ENCODE measurements around the gene TMEM213. TPM values are rescaled to one million over a fixed set of nuclear protein-coding genes. Genes with fewer than 3 reads are reported as not detected.
A peak's percentile ranks its signal among the peaks of the same experiment; 100 is the strongest.

Gene TMEM213
- polyA plus RNA-seq, 4 donors = 0.60 to 45.7 (median 40.5) TPM

- DNase-seq (ENCODE audit: low read depth in 4 of 4, low spot score in 3 of 4) = no peak
These were observed 37.3 kb downstream of the TMEM213 start for GRCh38 chr7:138835087-138835486.

- DNase-seq (ENCODE audit: low read depth in 4 of 4, low spot score in 3 of 4) = peak in 3 of 4 donors; percentile 5 to 12 (median 5)
These were observed 39.8 kb downstream of the TMEM213 start for GRCh38 chr7:138837627-138838026.

- DNase-seq (ENCODE audit: low read depth in 4 of 4, low spot score in 3 of 4) = no peak
These were observed 40.4 kb downstream of the TMEM213 start for GRCh38 chr7:138838166-138838565.

GRCh38 chr7:138842111-138842510 is 44.3 kb downstream of the TMEM213 start:
- no peak for DNase-seq (ENCODE audit: low read depth in 4 of 4, low spot score in 3 of 4)

- no peak for DNase-seq (ENCODE audit: low read depth in 4 of 4, low spot score in 3 of 4)
These were observed 46.1 kb downstream of the TMEM213 start for GRCh38 chr7:138843632-138844580.

- DNase-seq (ENCODE audit: low read depth in 4 of 4, low spot score in 3 of 4) = no peak
These were observed 47.9 kb downstream of the TMEM213 start for GRCh38 chr7:138845711-138846110.

GRCh38 chr7:138848056-138848980 is 50.5 kb downstream of the TMEM213 start:
- DNase-seq (ENCODE audit: low read depth in 4 of 4, low spot score in 3 of 4) = no peak

GRCh38 chr7:138849701-138850100 is 51.9 kb downstream of the TMEM213 start:
- no peak for DNase-seq (ENCODE audit: low read depth in 4 of 4, low spot score in 3 of 4)

GRCh38 chr7:138852469-138852868 is 54.7 kb downstream of the TMEM213 start:
- no peak for DNase-seq (ENCODE audit: low read depth in 4 of 4, low spot score in 3 of 4)

GRCh38 chr7:138853448-138853847 is 55.7 kb downstream of the TMEM213 start:
- no peak for DNase-seq (ENCODE audit: low read depth in 4 of 4, low spot score in 3 of 4)

GRCh38 chr7:138854115-138854645 is 56.4 kb downstream of the TMEM213 start:
- no peak for DNase-seq (ENCODE audit: low read depth in 4 of 4, low spot score in 3 of 4)

GRCh38 chr7:138857728-138858127 is 59.9 kb downstream of the TMEM213 start:
- no peak for DNase-seq (ENCODE audit: low read depth in 4 of 4, low spot score in 3 of 4)

GRCh38 chr7:138861051-138861450 is 63.3 kb downstream of the TMEM213 start:
- DNase-seq (ENCODE audit: low read depth in 4 of 4, low spot score in 3 of 4) = no peak

GRCh38 chr7:138863931-138864330 is 66.1 kb downstream of the TMEM213 start:
- no peak for DNase-seq (ENCODE audit: low read depth in 4 of 4, low spot score in 3 of 4)

GRCh38 chr7:138864667-138865066 is 66.9 kb downstream of the TMEM213 start:
- no peak for DNase-seq (ENCODE audit: low read depth in 4 of 4, low spot score in 3 of 4)

GRCh38 chr7:138865843-138866242 is 68.0 kb downstream of the TMEM213 start:
- DNase-seq (ENCODE audit: low read depth in 4 of 4, low spot score in 3 of 4) = no peak

GRCh38 chr7:138866353-138866752 is 68.6 kb downstream of the TMEM213 start:
- no peak for DNase-seq (ENCODE audit: low read depth in 4 of 4, low spot score in 3 of 4)

GRCh38 chr7:138867744-138868143 is 70.0 kb downstream of the TMEM213 start:
- DNase-seq (ENCODE audit: low read depth in 4 of 4, low spot score in 3 of 4) = no peak

- DNase-seq (ENCODE audit: low read depth in 4 of 4, low spot score in 3 of 4) = no peak
These were observed 70.9 kb downstream of the TMEM213 start for GRCh38 chr7:138868711-138869110.

- DNase-seq (ENCODE audit: low read depth in 4 of 4, low spot score in 3 of 4) = no peak
These were observed 71.6 kb downstream of the TMEM213 start for GRCh38 chr7:138869353-138869752.
